ENCODE results near the gene CRYBG3. TPM values are rescaled to one million over a fixed set of nuclear protein-coding genes. Genes with fewer than 3 reads are reported as not detected.

Gene CRYBG3
- total RNA-seq, 1 donor, result 20.3 TPM

DNA sequence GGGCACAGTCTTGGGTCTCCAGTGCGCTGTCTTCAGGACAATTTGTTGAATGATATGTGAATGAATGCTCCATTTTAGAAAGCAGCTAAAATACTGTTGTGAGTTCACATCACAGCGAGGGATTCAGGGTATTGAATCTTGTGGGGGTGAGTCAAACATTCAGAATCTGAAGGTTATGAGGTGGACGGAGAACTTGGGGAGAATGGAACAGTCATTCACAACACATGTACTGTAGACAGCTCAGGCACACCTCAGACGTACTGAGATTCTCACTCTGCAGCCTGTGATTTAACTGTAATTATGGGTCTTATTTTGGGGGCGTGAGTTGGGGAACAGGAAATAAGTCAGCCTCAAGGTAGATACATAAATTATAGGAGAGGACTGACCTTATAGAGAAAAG is 13.9 kb downstream of the CRYBG3 start:
- TF ChIP-seq CTCF (IDR thresholded peaks at IDR 0.05; ENCODE audit: extremely low read depth, low read depth, low read length), result no peak
- no peak for DNase-seq (ENCODE audit: insufficient read length, low spot score, missing footprints)
- H3K27ac ChIP-seq (ENCODE audit: low read depth, low read length), result peak overlapping the region; percentile 40

DNA sequence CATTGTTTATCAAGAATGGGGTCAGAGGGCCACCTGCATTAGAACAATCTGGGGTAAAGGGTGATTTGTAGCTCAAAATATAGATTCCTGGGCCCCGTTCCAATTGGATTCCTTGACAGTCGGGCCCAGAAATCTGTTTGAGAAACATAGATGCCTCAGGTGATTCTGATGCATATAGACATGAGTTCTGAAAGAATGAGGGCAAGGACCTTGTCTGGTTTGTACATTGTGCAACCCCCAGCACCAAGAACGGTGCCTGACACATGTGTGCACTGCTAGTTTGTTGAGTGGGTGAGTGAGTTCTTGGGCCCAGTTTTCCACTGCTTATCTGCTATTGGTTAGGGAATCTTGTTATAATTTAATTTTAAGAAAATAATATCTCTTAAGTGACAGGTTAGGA is 16.6 kb downstream of the CRYBG3 start:
- H4K20me1 ChIP-seq (ENCODE audit: insufficient read depth, low read length), result peaks cover 26% of the 10 kb centered on the region
- H3K4me2 ChIP-seq (ENCODE audit: insufficient read depth, low read length), result no peak overlapping the region
- H3K79me2 ChIP-seq (ENCODE audit: insufficient read depth, low read length), result peaks cover 12% of the 10 kb centered on the region
- no peak for TF ChIP-seq CTCF (IDR thresholded peaks at IDR 0.05; ENCODE audit: extremely low read depth, low read depth, low read length)
- H3K4me1 ChIP-seq (ENCODE audit: insufficient read depth, low read length), result peaks cover 9% of the 10 kb centered on the region
- H3K27me3 ChIP-seq (ENCODE audit: insufficient read depth, low read length), result no peaks in the 10 kb centered on the region
- no peaks in the 10 kb centered on the region for H3K9me3 ChIP-seq (ENCODE audit: low read depth, low read length)
- no peak overlapping the region for H2AFZ ChIP-seq (ENCODE audit: low read length)
- DNase-seq (ENCODE audit: insufficient read length, low spot score, missing footprints), result no peak
- H3K27ac ChIP-seq (ENCODE audit: low read depth, low read length), result no peak overlapping the region
- no peak overlapping the region for H3K4me3 ChIP-seq (ENCODE audit: insufficient read depth, low read length)
- H3K36me3 ChIP-seq (ENCODE audit: insufficient read depth, low read length), result no peaks in the 10 kb centered on the region

More for the DNA sequence above, 13.9 kb downstream of the CRYBG3 start:
- Histone ChIP-seq H3K9me3 (ENCODE audit: low read depth, low read length) (no peaks in the 10 kb centered on the region), H3K36me3 (ENCODE audit: insufficient read depth, low read length) (no peaks in the 10 kb centered on the region), H3K4me1 (ENCODE audit: insufficient read depth, low read length) (peaks cover 9% of the 10 kb centered on the region), H3K4me2 (ENCODE audit: insufficient read depth, low read length) (peak overlapping the region; percentile 18), H3K79me2 (ENCODE audit: insufficient read depth, low read length) (peaks cover 18% of the 10 kb centered on the region), H3K4me3 (ENCODE audit: insufficient read depth, low read length) (no peak overlapping the region), H4K20me1 (ENCODE audit: insufficient read depth, low read length) (peaks cover 26% of the 10 kb centered on the region), H2AFZ (ENCODE audit: low read length) (no peak overlapping the region), H3K27me3 (ENCODE audit: insufficient read depth, low read length) (no peaks in the 10 kb centered on the region)

DNA sequence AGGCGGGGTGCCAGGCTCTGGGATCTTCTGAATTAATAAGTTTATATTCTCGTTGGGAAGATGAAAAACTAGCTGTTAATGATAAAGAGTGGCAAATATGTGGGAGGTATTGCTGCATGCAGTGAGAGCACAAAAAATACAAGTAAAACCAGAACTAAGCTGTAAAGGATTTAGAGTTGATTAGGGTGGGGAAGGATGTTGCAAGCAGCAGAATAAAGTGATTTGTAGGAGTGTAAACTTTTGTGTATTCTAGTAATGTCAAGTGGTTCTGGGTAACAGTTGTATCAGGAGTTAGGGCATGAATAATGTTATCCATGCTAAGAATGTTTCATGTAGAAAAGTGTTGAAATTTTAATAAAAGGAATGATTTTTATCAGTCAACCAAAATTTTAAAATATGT is 18.1 kb downstream of the CRYBG3 start:
- Histone ChIP-seq H3K27ac (ENCODE audit: low read depth, low read length) (no peak overlapping the region), H3K9me3 (ENCODE audit: low read depth, low read length) (no peaks in the 10 kb centered on the region), H3K36me3 (ENCODE audit: insufficient read depth, low read length) (no peaks in the 10 kb centered on the region), H3K4me1 (ENCODE audit: insufficient read depth, low read length) (peaks cover 9% of the 10 kb centered on the region), H3K27me3 (ENCODE audit: insufficient read depth, low read length) (no peaks in the 10 kb centered on the region), H3K79me2 (ENCODE audit: insufficient read depth, low read length) (peaks cover 12% of the 10 kb centered on the region), H3K4me3 (ENCODE audit: insufficient read depth, low read length) (no peak overlapping the region), H3K4me2 (ENCODE audit: insufficient read depth, low read length) (no peak overlapping the region), H2AFZ (ENCODE audit: low read length) (no peak overlapping the region), H4K20me1 (ENCODE audit: insufficient read depth, low read length) (peaks cover 26% of the 10 kb centered on the region)
- TF ChIP-seq CTCF (IDR thresholded peaks at IDR 0.05; ENCODE audit: extremely low read depth, low read depth, low read length), result no peak
- no peak for DNase-seq (ENCODE audit: insufficient read length, low spot score, missing footprints)

GRCh38 chr3:97841304-97841703 is 19.5 kb downstream of the CRYBG3 start:
- Histone ChIP-seq H2AFZ (ENCODE audit: low read length) (no peak overlapping the region), H3K4me3 (ENCODE audit: insufficient read depth, low read length) (no peak overlapping the region)
- TF ChIP-seq CTCF (IDR thresholded peaks at IDR 0.05; ENCODE audit: extremely low read depth, low read depth, low read length), result no peak

More at GRCh38 chr3:97841304-97841703, 19.5 kb downstream of the CRYBG3 start:
- Histone ChIP-seq H3K27ac (ENCODE audit: low read depth, low read length) (no peak overlapping the region), H3K4me1 (ENCODE audit: insufficient read depth, low read length) (no peaks in the 10 kb centered on the region), H3K4me2 (ENCODE audit: insufficient read depth, low read length) (no peak overlapping the region), H3K27me3 (ENCODE audit: insufficient read depth, low read length) (no peaks in the 10 kb centered on the region), H4K20me1 (ENCODE audit: insufficient read depth, low read length) (peaks cover 17% of the 10 kb centered on the region), H3K36me3 (ENCODE audit: insufficient read depth, low read length) (no peaks in the 10 kb centered on the region), H3K9me3 (ENCODE audit: low read depth, low read length) (no peaks in the 10 kb centered on the region), H3K79me2 (ENCODE audit: insufficient read depth, low read length) (peaks cover 7% of the 10 kb centered on the region)
- no peak for DNase-seq (ENCODE audit: insufficient read length, low spot score, missing footprints)

Measured in osteoblast (primary cell).